Colonic mucosa (tissue), 4 donors: ENCODE data around the gene MIF. TPM values are rescaled to one million over a fixed set of nuclear protein-coding genes. Genes with fewer than 3 reads are reported as not detected.

ENCODE experiments used
- DNase-seq: peaks from one replicate; pipeline ENCODE4 v3.0.0-alpha.2; 2020
- H3K27ac ChIP-seq: fragments of 200-600 bp; one replicate; pipeline ENCODE4 v1.8.0; 2021
- H3K27me3 ChIP-seq: fragments of 200-600 bp; one replicate; pipeline ENCODE4 v1.8.0; 2021
- H3K36me3 ChIP-seq: fragments of 200-600 bp; one replicate; pipeline ENCODE4 v1.8.0; 2021
- H3K4me1 ChIP-seq: fragments of 200-600 bp; one replicate; pipeline ENCODE4 v1.8.0; 2021; ENCODE audit warnings: mild to moderate bottlenecking
- H3K4me3 ChIP-seq: fragments of 200-600 bp; one replicate; pipeline ENCODE4 v1.8.0; 2021
- H3K9ac ChIP-seq, 2 donors: one replicate each; pipeline ENCODE4 v1.7.0; 2013; ENCODE audit warnings: control low read depth in 2 of 2, low read depth in 2 of 2, low read length in 2 of 2
- H3K9me3 ChIP-seq: fragments of 200-600 bp; one replicate; pipeline ENCODE4 v1.8.0; 2021
- intact Hi-C: fragments of 100-400 bp; cut with DNase I; formaldehyde crosslinking; loops from one replicate; pipeline ENCODE4 v1.14.1; 2022
- total RNA-seq, 2 donors: library from RNA; stranded (reverse); fragmentation: NEBNext Ultra II Directional in 1 of 2; extraction: Animal tissue kit (Norgen Biotek cat#: 25700) in 1 of 2; gene quantifications; one replicate each; pipeline ENCODE4 v1.2.1, GENCODE V29; 2021
- TF ChIP-seq, protein P1 (sequence below): fragments of 200-600 bp; IDR thresholded peaks from one replicate; pipeline ENCODE4 v1.8.0; 2022; ENCODE audit warnings: antibody characterized with exemption, mild to moderate bottlenecking
- donor health status: healthy.
- donor health status: DM: no; HTN: no; CAD: no.
- donor health status: DM: no; HTN: no; CAD: no.

MIF gene
- total RNA-seq, 2 donors from 2014 or later: 621 to 869 TPM

DNA sequence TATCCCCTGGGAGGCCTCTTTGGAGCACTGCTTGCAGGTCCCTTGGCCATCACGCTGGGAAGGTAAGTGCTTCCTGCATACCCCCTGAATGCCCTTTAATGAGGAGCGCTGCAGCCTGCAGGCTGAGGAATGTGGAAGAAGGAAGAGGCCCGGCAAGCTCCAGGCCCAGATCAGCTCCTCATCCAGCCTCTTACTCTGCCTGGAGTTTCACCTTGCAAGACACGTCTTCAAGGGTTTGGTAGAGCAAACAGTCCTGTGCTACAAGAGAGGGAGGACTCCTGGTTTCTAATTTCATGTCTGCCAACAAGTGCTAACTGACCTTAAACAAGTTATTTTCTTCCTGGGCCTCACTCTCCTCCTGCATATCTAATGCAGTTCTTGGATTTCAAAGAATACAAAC lies 25.6 kb upstream of the MIF start:
- no peak overlapping the region for H3K9ac ChIP-seq
- intact Hi-C loops: no loop called here
- H3K27me3 ChIP-seq: no peaks in the 10 kb centered on the region
- H3K36me3 ChIP-seq: no peaks in the 10 kb centered on the region
- no peaks in the 10 kb centered on the region for H3K9me3 ChIP-seq
- H3K27ac ChIP-seq: no peak overlapping the region
- no peak overlapping the region for H3K4me3 ChIP-seq
- H3K4me1 ChIP-seq: no peaks in the 10 kb centered on the region
- no peak for DNase-seq
- TF ChIP-seq, protein P1, sequence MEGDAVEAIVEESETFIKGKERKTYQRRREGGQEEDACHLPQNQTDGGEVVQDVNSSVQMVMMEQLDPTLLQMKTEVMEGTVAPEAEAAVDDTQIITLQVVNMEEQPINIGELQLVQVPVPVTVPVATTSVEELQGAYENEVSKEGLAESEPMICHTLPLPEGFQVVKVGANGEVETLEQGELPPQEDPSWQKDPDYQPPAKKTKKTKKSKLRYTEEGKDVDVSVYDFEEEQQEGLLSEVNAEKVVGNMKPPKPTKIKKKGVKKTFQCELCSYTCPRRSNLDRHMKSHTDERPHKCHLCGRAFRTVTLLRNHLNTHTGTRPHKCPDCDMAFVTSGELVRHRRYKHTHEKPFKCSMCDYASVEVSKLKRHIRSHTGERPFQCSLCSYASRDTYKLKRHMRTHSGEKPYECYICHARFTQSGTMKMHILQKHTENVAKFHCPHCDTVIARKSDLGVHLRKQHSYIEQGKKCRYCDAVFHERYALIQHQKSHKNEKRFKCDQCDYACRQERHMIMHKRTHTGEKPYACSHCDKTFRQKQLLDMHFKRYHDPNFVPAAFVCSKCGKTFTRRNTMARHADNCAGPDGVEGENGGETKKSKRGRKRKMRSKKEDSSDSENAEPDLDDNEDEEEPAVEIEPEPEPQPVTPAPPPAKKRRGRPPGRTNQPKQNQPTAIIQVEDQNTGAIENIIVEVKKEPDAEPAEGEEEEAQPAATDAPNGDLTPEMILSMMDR: no peak

DNA sequence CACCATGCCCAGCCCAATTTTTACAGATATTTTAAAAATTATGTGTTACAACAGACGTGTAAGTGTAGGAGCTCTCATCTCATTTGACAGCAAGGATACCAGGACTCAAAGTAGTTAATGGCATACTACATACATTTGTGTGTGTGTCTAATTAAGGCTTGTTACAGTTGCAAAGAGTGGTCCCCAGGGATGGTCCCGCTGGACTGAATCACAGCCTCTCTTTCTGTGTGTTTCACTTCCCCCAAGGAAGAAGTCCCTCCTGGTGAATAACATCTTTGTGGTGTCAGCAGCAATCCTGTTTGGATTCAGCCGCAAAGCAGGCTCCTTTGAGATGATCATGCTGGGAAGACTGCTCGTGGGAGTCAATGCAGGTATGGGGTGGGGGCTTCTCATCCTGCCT lies 19.3 kb upstream of the MIF start:
- no peaks in the 10 kb centered on the region for H3K27me3 ChIP-seq
- TF ChIP-seq, protein P1: no peak

DNA sequence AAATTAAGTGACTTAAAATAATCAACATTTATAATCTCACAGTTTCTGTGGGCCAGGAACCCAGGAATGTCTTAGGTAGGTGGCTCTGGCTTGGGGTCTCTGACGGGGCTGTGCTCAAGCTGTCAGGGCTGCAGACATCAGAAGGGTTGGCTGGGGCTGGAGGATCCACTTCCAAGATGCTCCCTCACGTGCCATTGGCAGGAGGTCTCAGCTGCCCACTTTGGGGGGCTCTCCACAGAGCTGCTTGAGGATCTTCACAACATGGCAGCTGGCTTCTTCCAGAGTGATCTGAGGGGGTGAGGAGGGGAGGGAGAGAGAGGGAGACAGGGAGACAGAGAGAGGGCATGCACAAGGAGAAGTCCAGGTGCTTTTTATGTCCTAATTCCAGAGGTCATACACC lies 18.4 kb upstream of the MIF start:
- Histone ChIP-seq H3K4me1 (no peaks in the 10 kb centered on the region), H3K27me3 (no peaks in the 10 kb centered on the region), H3K27ac (no peak overlapping the region), H3K4me3 (no peak overlapping the region), H3K36me3 (no peaks in the 10 kb centered on the region), H3K9ac (no peak overlapping the region), H3K9me3 (no peaks in the 10 kb centered on the region)
- intact Hi-C loops: no loop called here
- TF ChIP-seq, protein P1: no peak
- DNase-seq: no peak

More for the DNA sequence above, 19.3 kb upstream of the MIF start:
- H3K36me3 ChIP-seq: no peaks in the 10 kb centered on the region
- no peaks in the 10 kb centered on the region for H3K4me1 ChIP-seq
- no peak overlapping the region for H3K4me3 ChIP-seq
- no peak overlapping the region for H3K27ac ChIP-seq
- H3K9me3 ChIP-seq: no peaks in the 10 kb centered on the region
- no peak for DNase-seq
- intact Hi-C loops: no loop called here
- H3K9ac ChIP-seq: no peak overlapping the region

DNA sequence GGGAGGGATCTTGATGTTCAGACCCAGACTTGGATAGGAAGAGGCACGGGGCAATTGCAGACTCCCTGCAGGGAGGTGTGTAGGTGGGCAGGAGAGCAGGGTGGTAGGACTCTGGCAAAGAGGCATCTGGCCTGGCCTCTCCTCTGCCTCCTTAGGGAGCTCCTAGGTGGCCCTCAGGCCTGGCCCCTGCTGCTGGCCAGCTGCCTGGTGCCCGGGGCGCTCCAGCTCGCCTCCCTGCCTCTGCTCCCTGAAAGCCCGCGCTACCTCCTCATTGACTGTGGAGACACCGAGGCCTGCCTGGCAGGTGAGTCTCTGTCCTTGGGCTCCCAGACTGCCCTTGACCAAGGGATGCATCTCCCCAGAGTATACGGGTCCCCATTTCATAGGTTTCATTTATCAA lies 16.6 kb upstream of the MIF start:
- Histone ChIP-seq H3K27me3 (no peaks in the 10 kb centered on the region), H3K27ac (no peak overlapping the region), H3K9ac (no peak overlapping the region), H3K9me3 (no peaks in the 10 kb centered on the region), H3K4me3 (no peak overlapping the region), H3K4me1 (no peaks in the 10 kb centered on the region), H3K36me3 (no peaks in the 10 kb centered on the region)
- DNase-seq: no peak
- intact Hi-C loops: no loop called here
- TF ChIP-seq, protein P1: no peak

DNA sequence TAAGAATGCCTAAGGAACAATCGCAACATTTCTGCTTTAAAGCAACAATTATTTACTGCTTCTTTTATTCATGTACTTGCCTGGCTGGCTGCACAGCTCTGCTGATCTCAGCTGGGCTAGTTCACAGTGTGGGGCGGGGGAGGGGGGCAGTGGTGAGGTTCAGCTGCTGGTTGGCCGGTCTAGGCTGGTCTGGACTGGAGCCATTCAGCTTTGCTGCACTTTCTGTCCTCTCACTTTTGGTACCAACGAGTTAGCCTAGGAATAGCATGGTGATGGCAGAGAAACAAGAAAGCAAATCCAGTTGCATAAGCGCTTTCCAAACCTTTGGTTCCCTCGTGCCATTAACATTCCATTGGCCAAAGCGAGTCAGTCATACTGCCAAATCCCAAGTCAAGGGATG lies 16.0 kb upstream of the MIF start:
- no peak overlapping the region for H3K27ac ChIP-seq
- no peaks in the 10 kb centered on the region for H3K27me3 ChIP-seq
- DNase-seq: no peak
- intact Hi-C loops: no loop called here
- H3K36me3 ChIP-seq: no peaks in the 10 kb centered on the region
- H3K9ac ChIP-seq: no peak overlapping the region
- no peaks in the 10 kb centered on the region for H3K4me1 ChIP-seq
- H3K9me3 ChIP-seq: no peaks in the 10 kb centered on the region
- H3K4me3 ChIP-seq: no peak overlapping the region
- TF ChIP-seq, protein P1: no peak

DNA sequence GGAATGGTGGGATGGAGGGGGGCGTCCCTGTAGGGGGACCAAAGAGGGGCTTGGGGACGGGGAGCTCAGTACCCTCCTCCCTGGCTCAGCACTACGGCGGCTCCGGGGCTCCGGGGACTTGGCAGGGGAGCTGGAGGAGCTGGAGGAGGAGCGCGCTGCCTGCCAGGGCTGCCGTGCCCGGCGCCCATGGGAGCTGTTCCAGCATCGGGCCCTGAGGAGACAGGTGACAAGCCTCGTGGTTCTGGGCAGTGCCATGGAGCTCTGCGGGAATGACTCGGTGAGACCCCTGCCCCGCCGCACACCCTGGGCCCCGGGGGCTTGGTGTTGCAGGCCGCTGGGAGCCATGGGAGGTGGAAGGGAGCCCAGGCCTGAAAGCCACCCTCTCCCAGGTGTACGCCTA lies 11.8 kb upstream of the MIF start:
- TF ChIP-seq, protein P1: no peak
- H3K9ac ChIP-seq: no peak overlapping the region

More for the DNA sequence above, 11.8 kb upstream of the MIF start:
- no peak overlapping the region for H3K27ac ChIP-seq
- DNase-seq: no peak
- no peak overlapping the region for H3K4me3 ChIP-seq
- H3K9me3 ChIP-seq: no peaks in the 10 kb centered on the region
- intact Hi-C loops: no loop called here
- H3K4me1 ChIP-seq: no peaks in the 10 kb centered on the region
- no peaks in the 10 kb centered on the region for H3K27me3 ChIP-seq
- H3K36me3 ChIP-seq: no peaks in the 10 kb centered on the region
